ENCODE results near the gene WDR45B. TPM values are rescaled to one million over a fixed set of nuclear protein-coding genes. Genes with fewer than 3 reads are reported as not detected.

The WDR45B gene
- total and polyA plus RNA-seq, 2 donors (not counting 3 experiments of a cell fraction or from before 2014, with no cell fraction given), result 62.0 to 76.7 TPM

DNA sequence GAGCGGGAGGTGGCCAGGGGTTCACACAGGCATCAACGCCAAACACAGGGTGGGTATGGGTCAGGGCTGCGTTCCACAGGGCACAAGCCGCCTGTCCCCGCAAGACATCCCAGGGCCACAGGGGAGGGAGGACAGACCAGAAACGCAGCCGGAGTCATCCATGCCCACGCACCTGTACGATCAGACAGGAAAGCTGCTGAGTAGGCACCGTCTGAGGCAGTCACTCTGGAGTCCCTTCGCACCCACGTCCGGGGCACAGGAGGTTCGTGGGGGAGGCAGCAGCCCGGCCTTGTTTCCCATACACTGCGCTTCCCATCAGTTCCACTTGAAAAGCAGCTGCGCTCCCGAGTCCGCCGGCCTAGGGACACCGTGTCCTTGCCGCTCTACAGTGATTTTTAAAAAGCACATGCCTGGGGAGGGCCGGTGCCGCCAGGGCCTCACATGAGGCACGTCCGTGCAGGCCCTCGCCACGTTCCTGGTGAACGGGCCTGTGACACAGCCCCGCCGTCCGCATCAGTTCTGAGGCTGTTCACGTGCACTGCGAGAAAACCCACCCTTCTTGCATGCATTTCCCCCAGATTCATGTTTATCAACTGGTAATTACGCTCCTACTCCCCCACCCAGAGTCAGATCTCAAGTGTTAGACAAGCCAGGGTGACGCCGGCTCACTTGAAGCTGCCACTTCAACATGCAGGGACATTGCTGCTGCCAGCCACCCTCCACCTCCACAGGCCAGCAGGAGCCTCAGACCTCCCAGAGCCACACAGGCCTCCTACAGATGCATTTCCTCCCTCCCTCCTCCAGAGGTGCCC lies 34.8 kb downstream of the WDR45B start:
- H3K4me2 ChIP-seq (ENCODE audit: insufficient read depth, low read length), result no peak overlapping the region
- no peaks in the 10 kb centered on the region for H3K9me3 ChIP-seq (replicated peaks; ENCODE audit: control insufficient read depth, insufficient read depth, low read length)
- BruUV-seq (replicated peaks), result no TSS peak
- CTCF ChIA-PET, result no interaction called here
- TF ChIP-seq EZH2 (IDR thresholded peaks at IDR 0.05; ENCODE audit: borderline replicate concordance, low read depth, low read length, severe bottlenecking), result no peak
- TF ChIP-seq POLR2AphosphoS5 (IDR thresholded peaks at IDR 0.05; ENCODE audit: insufficient read depth, low read depth, low read length), result peak; percentile 15
- no peak for TF ChIP-seq GATA2 (IDR thresholded peaks at IDR 0.05; ENCODE audit: insufficient read depth, insufficient read length, low read depth, low read length)
- no peak for TF ChIP-seq CTCF (IDR thresholded peaks at IDR 0.05; ENCODE audit: extremely low read depth in 1 of 2, insufficient read depth in 1 of 2, low read depth in 1 of 2, low read length in 2 of 2)
- TF ChIP-seq, protein P1, sequence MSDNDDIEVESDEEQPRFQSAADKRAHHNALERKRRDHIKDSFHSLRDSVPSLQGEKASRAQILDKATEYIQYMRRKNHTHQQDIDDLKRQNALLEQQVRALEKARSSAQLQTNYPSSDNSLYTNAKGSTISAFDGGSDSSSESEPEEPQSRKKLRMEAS (IDR thresholded peaks at IDR 0.05; ENCODE audit: insufficient read depth, insufficient read length), result no peak
- dilution Hi-C loops (cut with MboI; ENCODE audit: extremely low pct_ligation_motif_present, low sequenced_read_pairs) (no loop called here), intact Hi-C loops (cut with micrococcal nuclease) (no loop called here)
- no peak overlapping the region for H3K27ac ChIP-seq (ENCODE audit: insufficient read depth, low read depth, low read length)
- H3K9ac ChIP-seq (replicated peaks; ENCODE audit: extremely low read depth, insufficient read depth, low read length), result no peak overlapping the region
- H3K9me1 ChIP-seq (replicated peaks; ENCODE audit: control insufficient read depth, extremely low read depth, insufficient read depth, low read length), result no peaks in the 10 kb centered on the region
- no peak for DNase-seq (ENCODE audit: low read depth, low spot score)
- POLR2A ChIA-PET, result no interaction called here
- no peaks in the 10 kb centered on the region for H3K4me1 ChIP-seq (ENCODE audit: control insufficient read depth, extremely low read depth, insufficient read depth, low read length)
- H3K79me2 ChIP-seq (ENCODE audit: control insufficient read depth, insufficient read depth, low read length), result no peaks in the 10 kb centered on the region
- no peak overlapping the region for H2AFZ ChIP-seq (ENCODE audit: low read depth, low read length)
- no peak for FAIRE-seq
- H3K36me3 ChIP-seq (ENCODE audit: control insufficient read depth in 2 of 2, extremely low read depth in 1 of 2, insufficient read depth in 2 of 2, low read length in 2 of 2), result peaks cover 9 to 31% of the 10 kb centered on the region in 2 experiments
- H3K27me3 ChIP-seq (ENCODE audit: control insufficient read depth in 2 of 2, insufficient read depth in 2 of 2, low read length in 2 of 2), result no peaks in the 10 kb centered on the region
- H3K4me3 ChIP-seq (replicated peaks in 1 of 3; ENCODE audit: insufficient read depth in 1 of 3, low read depth in 1 of 3, low read length in 3 of 3), result no peak overlapping the region
- H4K20me1 ChIP-seq (replicated peaks; ENCODE audit: control insufficient read depth, extremely low read depth, insufficient read depth, low read length), result no peaks in the 10 kb centered on the region
